ENCODE measurements around the gene ROGDI.

DNA sequence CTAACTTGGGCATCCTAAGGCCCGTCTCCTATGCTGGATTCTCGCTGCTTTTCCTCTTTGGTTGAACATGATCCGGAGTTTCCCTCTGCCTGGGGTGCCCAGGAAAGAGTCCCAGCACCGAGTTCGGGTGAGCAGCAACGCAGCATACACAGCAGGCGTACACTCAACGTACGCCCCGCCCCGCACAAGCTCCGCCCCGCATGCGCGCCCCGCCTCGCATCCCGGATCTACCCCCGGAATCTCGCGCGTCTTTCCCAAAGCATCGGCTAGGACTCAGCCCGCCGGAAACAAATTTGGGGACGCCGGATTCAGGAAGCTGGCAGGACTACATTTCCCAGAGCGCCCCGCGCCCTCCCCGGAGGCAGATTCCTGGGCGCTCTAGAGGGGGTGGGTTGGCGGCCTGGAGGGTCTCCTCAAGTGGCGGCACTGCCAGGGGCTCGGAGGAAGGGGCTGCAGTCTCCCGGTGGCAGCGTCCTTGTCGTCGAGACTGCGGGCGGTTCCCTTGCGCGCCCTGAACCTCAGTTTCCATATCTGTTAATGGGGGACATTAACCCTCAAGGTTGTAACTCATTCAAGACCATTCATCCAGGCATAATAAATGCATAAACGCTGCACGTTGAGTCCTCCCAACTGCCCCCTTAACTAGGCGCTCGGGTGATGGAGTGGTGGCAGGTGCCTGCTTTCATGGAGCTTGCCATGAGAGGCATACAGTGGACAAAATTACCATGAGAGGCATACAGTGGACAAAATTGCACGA is 33.7 kb downstream of the ROGDI start:
- TF ChIP-seq POLR2A (IDR thresholded peaks at IDR 0.05): peak; percentile 83
- TF ChIP-seq CTCF (IDR thresholded peaks at IDR 0.05): no peak
- TF ChIP-seq POLR2AphosphoS5 (IDR thresholded peaks at IDR 0.05): peak; percentile 90 to 98 (median 95)

All from sigmoid colon (tissue), 4 donors.